Suppressor macrophage treated with lipopolysaccharide for 1 hour (primary cell): ENCODE data around the gene OTOR.
A peak's percentile ranks its signal among the peaks of the same experiment; 100 is the strongest.

ENCODE experiments used
- DNase-seq, 3 donors: peaks; one replicate each; pipeline ENCODE4 v3.0.0-alpha.2; 2020 to 2022

OTOR gene

GRCh38 chr20:16748308-16748900, at the start of gene OTOR:
TSS of gene OTOR (plus strand) at chr20:16748358. CDS start at chr20:16748402, 44 bp downstream.
- no peak for DNase-seq

GRCh38 chr20:16699293-16699692, 48.9 kb upstream of the OTOR start:
- DNase-seq: no peak

- DNase-seq: peak; percentile 18 to 22 (median 19)
Measured at GRCh38 chr20:16701296-16701695, 46.9 kb upstream of the OTOR start.

GRCh38 chr20:16703570-16703969, 44.6 kb upstream of the OTOR start:
- no peak for DNase-seq

- no peak for DNase-seq
Measured at GRCh38 chr20:16707674-16708073, 40.5 kb upstream of the OTOR start.

- no peak for DNase-seq
Measured at GRCh38 chr20:16708602-16709001, 39.6 kb upstream of the OTOR start.

- DNase-seq: no peak
Measured at GRCh38 chr20:16709017-16709416, 39.1 kb upstream of the OTOR start.

- no peak for DNase-seq
Measured at GRCh38 chr20:16710781-16711180, 37.4 kb upstream of the OTOR start.

GRCh38 chr20:16711661-16712258, 36.4 kb upstream of the OTOR start:
- DNase-seq: peak in 1 of 3 donors; percentile 23

GRCh38 chr20:16712511-16712947, 35.6 kb upstream of the OTOR start:
- DNase-seq: peak; percentile 17 to 22 (median 18)

GRCh38 chr20:16713066-16713465, 35.1 kb upstream of the OTOR start:
- no peak for DNase-seq

- no peak for DNase-seq
Measured at GRCh38 chr20:16714242-16714641, 33.9 kb upstream of the OTOR start.

- no peak for DNase-seq
Measured at GRCh38 chr20:16714751-16715150, 33.4 kb upstream of the OTOR start.

- DNase-seq: no peak
Measured at GRCh38 chr20:16719421-16719820, 28.7 kb upstream of the OTOR start.

GRCh38 chr20:16729080-16729479, 19.1 kb upstream of the OTOR start:
- no peak for DNase-seq

GRCh38 chr20:16729565-16730460, 18.3 kb upstream of the OTOR start, which contains the start of gene SNRPB2:
TSS of gene SNRPB2 (plus strand) at chr20:16730026. CDS start at chr20:16731703, 1,677 bp downstream.
- peak; percentile 95 to 96 (median 96) for DNase-seq

GRCh38 chr20:16732506-16733152, 15.5 kb upstream of the OTOR start:
- DNase-seq: peak in 2 of 3 donors; percentile 57 to 59

GRCh38 chr20:16740365-16741072, 7.6 kb upstream of the OTOR start:
- no peak for DNase-seq

- DNase-seq: no peak
Measured at GRCh38 chr20:16744178-16744807, 3.9 kb upstream of the OTOR start.

GRCh38 chr20:16745204-16745603, 3.0 kb upstream of the OTOR start:
- DNase-seq: no peak

- no peak for DNase-seq
Measured at GRCh38 chr20:16747291-16747811, 807 bp upstream of the OTOR start.

GRCh38 chr20:16749573-16749972, 1.4 kb downstream of the OTOR start:
- DNase-seq: no peak
